Activated T-helper 2 cell treated with anti-CD3 and anti-CD28 coated beads, Interferon-gamma antibody, Interleukin-2, Interleukin-4, amounts not matched to agents 10 μg/mL and 5 μg/mL and 100 μg/mL, durations not matched to agents 14 hours and 24 hours and 36 hours (primary cell): ENCODE measurements around the gene OR2B3. TPM values are rescaled to one million over a fixed set of nuclear protein-coding genes. Genes with fewer than 3 reads are reported as not detected.

Source experiments
- DNase-seq: peaks from one replicate; pipeline ENCODE4 v3.0.0; 2021; ENCODE audit warnings: low spot score
- H3K27ac Mint-ChIP-seq: one replicate; pipeline ENCODE4 v1.8.0; 2021; ENCODE audit warnings: mixed read lengths
- H3K27me3 Mint-ChIP-seq: one replicate; pipeline ENCODE4 v1.8.0; 2021; ENCODE audit warnings: low read depth, mixed read lengths
- H3K36me3 Mint-ChIP-seq: one replicate; pipeline ENCODE4 v1.8.0; 2021; ENCODE audit warnings: low read depth, mixed read lengths
- H3K4me1 Mint-ChIP-seq: one replicate; pipeline ENCODE4 v1.8.0; 2021; ENCODE audit warnings: low read depth, mixed read lengths
- H3K4me3 Mint-ChIP-seq: one replicate; pipeline ENCODE4 v1.8.0; 2021; ENCODE audit warnings: low read depth, mild to moderate bottlenecking, moderate library complexity, mixed read lengths
- H3K9me3 Mint-ChIP-seq: one replicate; pipeline ENCODE4 v1.8.0; 2021; ENCODE audit warnings: mixed read lengths
- intact Hi-C: fragments of 100-400 bp; cut with micrococcal nuclease; formaldehyde crosslinking; loops from one replicate; pipeline ENCODE4 v1.15.1; 2023
- total RNA-seq: library from RNA; stranded (reverse); gene quantifications from 2 replicates; pipeline ENCODE4 v1.2.3, GENCODE V29; 2022

OR2B3 gene
- total RNA-seq, 1 donor from 2014 or later: not detected

DNA sequence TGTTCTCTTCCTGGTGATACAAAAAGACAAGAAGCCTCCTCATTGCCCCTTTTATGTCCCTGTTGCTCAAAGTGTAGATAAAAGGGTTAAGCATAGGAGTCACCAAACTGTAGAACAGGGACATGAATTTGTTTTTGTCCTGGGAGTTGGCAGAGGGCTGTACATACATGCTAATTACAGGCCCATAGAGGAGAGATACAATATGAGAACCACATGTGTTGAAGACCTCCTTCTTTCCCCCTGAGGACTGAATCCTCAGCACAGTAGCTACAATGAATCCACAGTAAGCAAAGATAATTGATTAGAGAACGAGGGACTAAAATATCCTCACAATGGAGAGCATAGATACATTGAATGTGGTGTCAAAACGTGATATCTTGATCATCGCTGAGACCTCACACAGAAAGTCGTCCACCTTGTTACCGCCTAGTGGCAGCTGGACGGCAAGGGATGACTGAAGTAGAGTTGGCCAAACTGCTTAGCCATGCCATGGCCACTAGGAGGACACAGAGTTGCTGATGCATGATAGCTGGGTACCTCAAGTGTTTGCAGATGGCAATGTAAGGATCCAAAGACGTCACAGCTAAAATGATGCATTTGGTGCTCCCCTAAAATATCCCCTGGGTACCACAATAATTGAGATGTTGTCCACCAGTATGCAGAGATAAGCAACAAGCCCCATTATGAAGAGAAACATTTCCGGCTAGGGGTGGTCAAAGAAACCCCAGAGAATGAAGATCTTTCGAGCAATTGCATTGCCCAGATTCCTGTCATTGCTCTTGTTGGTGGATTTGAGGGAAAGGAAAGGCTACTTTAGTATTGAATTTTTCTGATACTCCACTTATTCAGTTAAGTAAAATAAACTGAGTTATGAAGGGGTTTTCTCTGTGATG lies 15.0 kb downstream of the OR2B3 start:
- no peak overlapping the region for H3K27ac Mint-ChIP-seq
- DNase-seq: no peak
- peaks cover 14% of the 10 kb centered on the region for H3K27me3 Mint-ChIP-seq
- H3K4me1 Mint-ChIP-seq: no peaks in the 10 kb centered on the region
- H3K36me3 Mint-ChIP-seq: no peaks in the 10 kb centered on the region
- peaks cover 4% of the 10 kb centered on the region for H3K9me3 Mint-ChIP-seq
- H3K4me3 Mint-ChIP-seq: no peak overlapping the region
- intact Hi-C loops: no loop called here

DNA sequence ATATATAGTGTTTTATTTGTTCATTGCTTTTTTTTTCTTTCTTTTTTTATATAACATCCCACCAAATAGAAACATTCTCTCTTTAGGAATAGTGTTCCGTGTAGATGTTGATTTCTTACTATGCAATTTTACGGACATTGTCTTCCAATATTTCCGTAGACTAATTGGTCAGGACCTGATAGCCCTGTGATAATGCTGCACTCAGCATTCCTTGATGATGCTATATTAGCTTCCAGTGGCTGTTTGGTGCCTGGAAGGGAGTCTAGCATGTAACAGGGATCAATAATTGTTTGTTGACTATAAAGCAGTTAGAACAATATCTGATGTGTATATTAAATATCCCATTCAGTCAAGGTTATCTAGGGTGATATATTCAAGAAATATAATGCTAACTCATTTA lies 35.4 kb downstream of the OR2B3 start:
- Mint-ChIP-seq H3K27ac (no peak overlapping the region), H3K9me3 (no peaks in the 10 kb centered on the region), H3K27me3 (peaks cover 8% of the 10 kb centered on the region), H3K4me3 (no peak overlapping the region), H3K36me3 (no peaks in the 10 kb centered on the region), H3K4me1 (no peaks in the 10 kb centered on the region)
- intact Hi-C loops: no loop called here
- no peak for DNase-seq

DNA sequence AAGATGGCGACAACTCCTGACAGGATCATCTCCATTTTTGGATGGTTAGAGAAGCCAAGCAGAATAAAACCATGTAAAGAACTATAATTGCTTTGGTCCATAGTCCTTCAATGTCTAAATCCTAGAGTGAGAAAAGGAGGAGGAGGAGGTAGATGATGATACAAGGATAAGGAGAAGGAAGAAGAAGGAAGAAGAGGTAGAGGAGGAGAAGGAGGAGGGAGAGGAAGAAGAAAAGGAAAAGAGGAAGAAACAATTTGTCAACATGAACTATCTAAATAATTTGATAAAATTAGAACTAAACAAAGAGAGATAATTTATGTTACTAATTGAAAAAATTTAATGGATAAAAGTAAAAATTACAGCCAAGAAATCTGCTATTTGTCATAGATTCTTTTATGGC lies 42.0 kb downstream of the OR2B3 start, which contains the start of gene OR2W1:
Gene OR2W1 (minus strand): TSS at position 101 of the 400 bp plus-strand sequence. CDS start 0 bp downstream, at position 101.
- H3K36me3 Mint-ChIP-seq: no peaks in the 10 kb centered on the region
- H3K27me3 Mint-ChIP-seq: peaks cover 17% of the 10 kb centered on the region
- intact Hi-C loops: no loop called here

More for the DNA sequence above, 42.0 kb downstream of the OR2B3 start, which contains the start of gene OR2W1:
- Mint-ChIP-seq H3K4me3 (no peak within 1 kb of the TSS), H3K4me1 (no peaks in the 10 kb centered on the region), H3K9me3 (no peaks in the 10 kb centered on the region), H3K27ac (no peak within 1 kb of the TSS)
- DNase-seq: no peak

Other genes starting within 250 kb of the OR2B3 start
- 64.4 and 69.6 TPM in 2 replicates for gene TRIM27, start 163.3 kb downstream of the OR2B3 start, total RNA-seq
- 0.59 and 0.87 TPM in 2 replicates for gene ZNF311, start 82.0 kb downstream of the OR2B3 start, total RNA-seq
- not detected in 2 replicates for gene OR2W1, start 42.1 kb downstream of the OR2B3 start, total RNA-seq
- gene OR2J1, start 12.2 kb upstream of the OR2B3 start, total RNA-seq: not detected in 2 replicates
- not detected in 2 replicates for gene OR2J3, start 20.7 kb upstream of the OR2B3 start, total RNA-seq
- gene OR2J2, start 83.6 kb upstream of the OR2B3 start, total RNA-seq: not detected in 2 replicates
- gene OR14J1, start 214.4 kb upstream of the OR2B3 start, total RNA-seq: not detected in 2 replicates